ENCODE data around the gene FRAS1. TPM values are rescaled to one million over a fixed set of nuclear protein-coding genes. Genes with fewer than 3 reads are reported as not detected.
"Not testable (repeated sequence)": the region's sequence is repeated elsewhere in the genome, so short reads cannot be mapped to it uniquely, and the experiment has no call there.

Gene FRAS1
- total RNA-seq, 1 experiment from 2014 or later = 0.02 TPM

GRCh38 chr4:78162821-78163220 lies 105.7 kb downstream of the FRAS1 start:
- DNase-seq (ENCODE audit: low read depth) = no peak

- no peak for DNase-seq (ENCODE audit: low read depth)
These were observed 108.6 kb downstream of the FRAS1 start for GRCh38 chr4:78165758-78166157.

- DNase-seq (ENCODE audit: low read depth) = no peak
These were observed 109.5 kb downstream of the FRAS1 start for GRCh38 chr4:78166622-78167021.

GRCh38 chr4:78167510-78167909 lies 110.4 kb downstream of the FRAS1 start:
- no peak for DNase-seq (ENCODE audit: low read depth)

GRCh38 chr4:78168029-78168428 lies 110.9 kb downstream of the FRAS1 start:
- no peak for DNase-seq (ENCODE audit: low read depth)

- no peak for DNase-seq (ENCODE audit: low read depth)
These were observed 112.6 kb downstream of the FRAS1 start for GRCh38 chr4:78169728-78170127.

GRCh38 chr4:78171482-78171881 lies 114.4 kb downstream of the FRAS1 start:
- DNase-seq (ENCODE audit: low read depth) = no peak

- no peak for DNase-seq (ENCODE audit: low read depth)
These were observed 117.8 kb downstream of the FRAS1 start for GRCh38 chr4:78174891-78175290.

- no peak for DNase-seq (ENCODE audit: low read depth)
These were observed 122.1 kb downstream of the FRAS1 start for GRCh38 chr4:78179196-78179595.

- not testable (repeated sequence) for DNase-seq (ENCODE audit: low read depth)
These were observed 124.6 kb downstream of the FRAS1 start for GRCh38 chr4:78181681-78182234.

GRCh38 chr4:78184584-78184983 lies 127.5 kb downstream of the FRAS1 start:
- DNase-seq (ENCODE audit: low read depth) = no peak

GRCh38 chr4:78185117-78185516 lies 128.0 kb downstream of the FRAS1 start:
- DNase-seq (ENCODE audit: low read depth) = no peak

- DNase-seq (ENCODE audit: low read depth) = no peak
These were observed 129.7 kb downstream of the FRAS1 start for GRCh38 chr4:78186597-78187543.

GRCh38 chr4:78190068-78190467 lies 132.9 kb downstream of the FRAS1 start:
- DNase-seq (ENCODE audit: low read depth) = no peak

- DNase-seq (ENCODE audit: low read depth) = no peak
These were observed 133.5 kb downstream of the FRAS1 start for GRCh38 chr4:78190595-78190994.

- DNase-seq (ENCODE audit: low read depth) = no peak
These were observed 140.8 kb downstream of the FRAS1 start for GRCh38 chr4:78197947-78198346.

GRCh38 chr4:78199984-78200383 lies 142.9 kb downstream of the FRAS1 start:
- DNase-seq (ENCODE audit: low read depth) = no peak

GRCh38 chr4:78200949-78201348 lies 143.8 kb downstream of the FRAS1 start:
- DNase-seq (ENCODE audit: low read depth) = no peak

GRCh38 chr4:78204176-78204575 lies 147.1 kb downstream of the FRAS1 start:
- no peak for DNase-seq (ENCODE audit: low read depth)

- DNase-seq (ENCODE audit: low read depth) = no peak
These were observed 148.5 kb downstream of the FRAS1 start for GRCh38 chr4:78205591-78205990.

- DNase-seq (ENCODE audit: low read depth) = no peak
These were observed 150.4 kb downstream of the FRAS1 start for GRCh38 chr4:78207541-78207940.

GRCh38 chr4:78207951-78208350 lies 150.8 kb downstream of the FRAS1 start:
- DNase-seq (ENCODE audit: low read depth) = no peak

- DNase-seq (ENCODE audit: low read depth) = not testable (repeated sequence)
These were observed 151.8 kb downstream of the FRAS1 start for GRCh38 chr4:78208896-78209295.

All from M059J (cell line).